MM.1S (cell line): ENCODE measurements around the gene MYL10.

Experiments used
- CTCF ChIP-seq: fragments of 300-600 bp; sonication (generic); IDR thresholded peaks from 2 replicates; pipeline ENCODE4 v1.5.1; 2016; ENCODE audit warnings: antibody characterized with exemption, low read length, mixed read lengths
- EZH2 ChIP-seq: fragments of 300-600 bp; sonication (generic); optimal IDR thresholded peaks from 2 replicates; pipeline ENCODE3; 2017; ENCODE audit warnings: low read depth, mild to moderate bottlenecking, antibody characterized with exemption, low read length, mixed read lengths
- EZH2phosphoT487 ChIP-seq: fragments of 300-600 bp; sonication (generic); IDR thresholded peaks from 2 replicates; pipeline ENCODE4 v1.6.1; 2018; ENCODE audit warnings: antibody characterized with exemption, low read length

DNA sequence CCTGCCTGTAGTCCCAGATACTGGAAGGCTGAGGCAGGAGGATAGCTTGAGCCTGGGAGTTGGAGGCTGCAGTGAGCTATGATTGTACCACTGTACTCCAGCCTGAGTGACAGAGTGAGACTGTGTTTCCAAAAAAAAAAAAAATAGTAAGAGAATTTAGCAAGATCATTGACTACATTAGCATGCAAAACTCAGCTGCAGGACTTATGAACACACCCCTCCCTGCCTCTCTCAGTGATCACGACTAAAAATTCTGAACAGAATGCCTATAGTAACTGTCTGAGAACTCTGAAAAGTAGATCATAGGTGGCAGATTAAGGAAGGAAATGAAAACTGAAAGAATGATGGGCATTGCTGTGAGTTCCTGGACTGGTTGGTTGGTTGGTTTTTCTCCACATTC, 50.5 kb downstream of the MYL10 start:
- TF ChIP-seq CTCF (no peak), EZH2phosphoT487 (no peak), EZH2 (no peak)
